DND-41 (cell line): Measurements from ENCODE around the gene POLRMT.

Source experiments
- ATAC-seq: fragments of 200-7000 bp; cut with Tn5 transposase; 3 replicates; pipeline ENCODE4 v1.9.1; 2021; ENCODE audit warnings: low read depth; ENCODE audit not compliant: insufficient read depth
- DNase-seq: peaks from one replicate; pipeline ENCODE4 v3.0.0-alpha.2; 2020
- H2AFZ ChIP-seq: 2 replicates; pipeline ENCODE4 v1.6.0; 2012; ENCODE audit warnings: low read depth, low read length
- H3K27ac ChIP-seq: 2 replicates; pipeline ENCODE4 v1.5.1; 2012; ENCODE audit warnings: low read length, inconsistent platforms
- H3K27me3 ChIP-seq: fragments of 200-600 bp; sonication (generic); 2 replicates; pipeline ENCODE4 v1.6.0; 2012; ENCODE audit warnings: low read length, mild to moderate bottlenecking, inconsistent platforms; ENCODE audit not compliant: insufficient read depth, poor library complexity
- H3K36me3 ChIP-seq: 2 replicates; pipeline ENCODE4 v1.5.1; 2012; ENCODE audit warnings: low read length, inconsistent platforms; ENCODE audit not compliant: insufficient read depth
- H3K4me1 ChIP-seq: 2 replicates; pipeline ENCODE4 v1.5.1; 2012; ENCODE audit warnings: mild to moderate bottlenecking, low read length; ENCODE audit not compliant: insufficient read depth
- H3K4me2 ChIP-seq: 2 replicates; pipeline ENCODE4 v1.6.0; 2012; ENCODE audit warnings: mild to moderate bottlenecking, moderate library complexity, low read length, inconsistent platforms; ENCODE audit not compliant: insufficient read depth
- H3K4me3 ChIP-seq, 2 experiments: fragments of 200-600 bp in 1 of 2; shearing (Covaris generic) in 1 of 2; 2 replicates each; pipeline ENCODE4 v1.5.1; 2012 to 2016; ENCODE audit warnings: inconsistent platforms in 2 of 2, low read length in 2 of 2, mild to moderate bottlenecking in 2 of 2, low read depth in 1 of 2, moderate library complexity in 1 of 2
- H3K79me2 ChIP-seq: 2 replicates; pipeline ENCODE4 v1.6.0; 2012; ENCODE audit warnings: low read length, inconsistent platforms; ENCODE audit not compliant: insufficient read depth
- H3K9ac ChIP-seq: 2 replicates; pipeline ENCODE4 v1.6.0; 2012; ENCODE audit warnings: low read depth, mild to moderate bottlenecking, inconsistent platforms, low read length, moderate library complexity
- H3K9me3 ChIP-seq: 2 replicates; pipeline ENCODE4 v1.5.1; 2012; ENCODE audit warnings: low read length, moderate library complexity, mild to moderate bottlenecking, inconsistent platforms; ENCODE audit not compliant: insufficient read depth, severe bottlenecking
- H4K20me1 ChIP-seq: 2 replicates; pipeline ENCODE4 v1.6.0; 2012; ENCODE audit warnings: low read length; ENCODE audit not compliant: insufficient read depth
- EZH2 ChIP-seq: IDR thresholded peaks from 3 replicates; pipeline ENCODE4 v1.6.1; 2012; ENCODE audit warnings: borderline replicate concordance, low read depth, mild to moderate bottlenecking, moderate library complexity, low read length, inconsistent platforms; ENCODE audit not compliant: severe bottlenecking
- TF ChIP-seq, protein P1 (sequence below): IDR thresholded peaks from 2 replicates; pipeline ENCODE4 v1.5.1; 2012; ENCODE audit warnings: borderline replicate concordance, low read length, moderate library complexity, mild to moderate bottlenecking; ENCODE audit not compliant: poor library complexity, severe bottlenecking; ENCODE audit errors: extremely low read depth

The POLRMT gene

DNA sequence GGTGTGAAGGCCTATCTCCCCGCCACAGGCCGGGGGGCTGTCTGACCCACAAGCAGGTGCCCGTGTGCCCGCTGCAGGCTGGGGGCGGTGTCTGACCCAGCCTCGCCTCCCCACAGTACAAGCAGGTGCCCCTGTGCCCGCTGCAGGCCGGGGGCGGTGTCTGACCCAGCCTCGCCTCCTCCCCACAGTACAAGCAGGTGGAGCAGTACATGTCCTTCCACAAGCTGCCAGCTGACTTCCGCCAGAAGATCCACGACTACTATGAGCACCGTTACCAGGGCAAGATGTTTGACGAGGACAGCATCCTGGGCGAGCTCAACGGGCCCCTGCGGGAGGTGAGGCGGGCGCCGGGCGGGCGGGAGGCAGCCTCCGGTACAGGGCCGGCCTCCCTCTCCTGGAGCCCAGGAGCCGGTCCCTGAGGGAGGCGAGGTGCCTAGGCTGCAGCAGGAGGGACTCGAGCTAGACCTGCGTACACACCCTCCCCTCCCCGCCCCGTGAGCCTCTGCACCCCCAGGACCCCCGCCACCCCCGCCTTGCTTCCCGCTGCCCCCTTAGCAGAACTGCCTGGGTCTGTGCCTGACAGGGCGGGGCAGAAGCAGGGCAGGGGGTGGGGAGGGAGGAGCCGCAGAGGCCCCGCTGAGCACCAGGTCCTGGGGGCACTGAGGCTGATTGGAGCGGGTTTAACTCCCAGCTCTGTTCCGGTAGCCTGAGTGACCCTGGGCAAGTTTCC lies 23.1 kb downstream of the POLRMT start:
- Histone ChIP-seq H2AFZ (peak overlapping the region; percentile 74), H4K20me1 (no peaks in the 10 kb centered on the region), H3K9me3 (no peaks in the 10 kb centered on the region), H3K36me3 (peaks cover 16% of the 10 kb centered on the region), H3K4me3 (peak overlapping the region; percentile 2 to 54; a peak in 3 of 4 replicates), H3K9ac (peak overlapping the region; percentile 53), H3K4me2 (peak overlapping the region; percentile 73), H3K27ac (peak overlapping the region; percentile 82), H3K27me3 (no peaks in the 10 kb centered on the region), H3K79me2 (no peaks in the 10 kb centered on the region), H3K4me1 (peaks cover 24% of the 10 kb centered on the region)
- peak; percentile 62 for ATAC-seq
- TF ChIP-seq EZH2, result no peak
- TF ChIP-seq, protein P1, sequence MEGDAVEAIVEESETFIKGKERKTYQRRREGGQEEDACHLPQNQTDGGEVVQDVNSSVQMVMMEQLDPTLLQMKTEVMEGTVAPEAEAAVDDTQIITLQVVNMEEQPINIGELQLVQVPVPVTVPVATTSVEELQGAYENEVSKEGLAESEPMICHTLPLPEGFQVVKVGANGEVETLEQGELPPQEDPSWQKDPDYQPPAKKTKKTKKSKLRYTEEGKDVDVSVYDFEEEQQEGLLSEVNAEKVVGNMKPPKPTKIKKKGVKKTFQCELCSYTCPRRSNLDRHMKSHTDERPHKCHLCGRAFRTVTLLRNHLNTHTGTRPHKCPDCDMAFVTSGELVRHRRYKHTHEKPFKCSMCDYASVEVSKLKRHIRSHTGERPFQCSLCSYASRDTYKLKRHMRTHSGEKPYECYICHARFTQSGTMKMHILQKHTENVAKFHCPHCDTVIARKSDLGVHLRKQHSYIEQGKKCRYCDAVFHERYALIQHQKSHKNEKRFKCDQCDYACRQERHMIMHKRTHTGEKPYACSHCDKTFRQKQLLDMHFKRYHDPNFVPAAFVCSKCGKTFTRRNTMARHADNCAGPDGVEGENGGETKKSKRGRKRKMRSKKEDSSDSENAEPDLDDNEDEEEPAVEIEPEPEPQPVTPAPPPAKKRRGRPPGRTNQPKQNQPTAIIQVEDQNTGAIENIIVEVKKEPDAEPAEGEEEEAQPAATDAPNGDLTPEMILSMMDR, result no peak
- DNase-seq, result peak; percentile 36

DNA sequence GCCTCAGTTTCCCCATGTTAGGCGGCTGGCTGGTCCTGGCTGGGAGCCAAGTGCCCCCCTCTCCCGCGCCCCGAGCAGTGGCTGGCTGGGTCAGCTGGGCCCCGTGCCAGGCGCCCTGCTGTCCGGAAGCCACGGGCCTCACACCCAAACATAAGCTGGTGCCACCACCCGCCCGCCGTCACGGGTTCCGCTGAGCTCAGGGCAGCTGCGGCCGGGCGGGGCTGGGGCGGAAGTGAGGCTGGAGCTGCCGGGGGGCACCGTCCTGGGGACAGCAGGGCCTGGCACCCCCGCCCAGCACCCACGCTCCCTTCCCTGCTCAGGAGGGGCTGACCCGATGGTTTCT lies 24.4 kb downstream of the POLRMT start:
- DNase-seq, result no peak
- TF ChIP-seq, protein P1, result no peak
- Histone ChIP-seq H3K27ac (no peak overlapping the region), H3K9me3 (no peaks in the 10 kb centered on the region), H3K4me3 (no peak overlapping the region), H3K27me3 (no peaks in the 10 kb centered on the region), H3K4me1 (peaks cover 26% of the 10 kb centered on the region), H2AFZ (no peak overlapping the region), H3K36me3 (0 out of 2 replicates have a peak, but pooled peaks cover 5% of the 10 kb centered on the region), H4K20me1 (no peaks in the 10 kb centered on the region), H3K9ac (no peak overlapping the region), H3K79me2 (no peaks in the 10 kb centered on the region), H3K4me2 (no peak overlapping the region)
- ATAC-seq, result no peak

DNA sequence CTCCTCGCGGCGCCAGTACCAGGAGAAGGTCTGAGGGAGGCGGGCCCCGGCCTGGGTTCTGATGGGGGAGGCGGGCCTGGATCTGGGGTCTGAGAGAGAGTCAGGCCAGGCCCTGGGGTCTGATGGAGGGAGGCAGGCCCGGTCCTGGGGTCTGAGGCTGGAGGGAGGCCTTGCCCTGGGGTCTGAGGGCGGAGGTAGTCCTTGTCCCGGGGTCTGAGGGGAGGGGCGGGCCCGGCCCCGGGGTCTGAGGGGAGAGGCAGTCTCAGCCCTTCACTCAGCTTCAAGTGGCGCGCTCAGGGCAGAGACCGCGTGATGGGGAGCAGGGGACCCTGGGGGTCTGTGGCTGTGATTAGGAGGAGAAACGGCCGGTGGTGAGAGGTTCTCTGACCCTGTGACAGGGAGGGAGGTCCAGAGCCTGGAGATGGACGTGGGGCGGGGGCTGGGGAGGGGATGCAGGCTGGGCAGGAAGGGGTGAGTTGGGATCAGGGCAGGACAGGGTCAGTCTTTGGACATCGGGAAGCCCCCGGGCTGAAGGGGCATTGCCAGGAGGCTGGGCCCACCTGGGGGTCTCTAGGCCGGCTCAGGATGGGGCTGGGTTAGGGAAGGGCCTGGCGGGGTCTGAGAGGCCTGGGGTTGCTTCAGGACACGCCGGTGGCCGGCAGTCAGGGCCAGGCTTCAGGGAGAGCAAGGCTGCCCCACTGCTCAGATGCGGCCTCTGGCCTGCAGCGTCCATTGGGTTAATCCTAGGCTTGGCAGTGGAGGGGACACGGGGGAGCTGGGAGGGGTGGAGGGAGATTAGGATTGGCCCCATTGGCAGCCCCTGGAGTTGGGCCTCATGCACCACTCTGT lies 25.0 kb downstream of the POLRMT start:
- Histone ChIP-seq H3K36me3 (0 out of 2 replicates have a peak, but pooled peaks cover 4% of the 10 kb centered on the region), H3K27ac (peak overlapping the region; percentile 59), H3K27me3 (no peaks in the 10 kb centered on the region), H3K9me3 (no peaks in the 10 kb centered on the region), H2AFZ (peak overlapping the region; percentile 67), H3K4me3 (peak overlapping the region; percentile 17 to 59; a peak in 3 of 4 replicates), H3K79me2 (no peaks in the 10 kb centered on the region), H3K9ac (peak overlapping the region; percentile 56), H3K4me2 (peak overlapping the region; percentile 63), H4K20me1 (no peaks in the 10 kb centered on the region), H3K4me1 (peaks cover 26% of the 10 kb centered on the region)
- no peak for TF ChIP-seq EZH2
- ATAC-seq, result no peak
- DNase-seq, result peak; percentile 40
